Endothelial cell of umbilical vein (primary cell): ENCODE results near the gene FOXO1.

ENCODE experiments used
- EZH2 ChIP-seq: IDR thresholded peaks from 2 replicates; pipeline ENCODE4 v1.6.1; 2012; ENCODE audit warnings: borderline replicate concordance, low read depth, mild to moderate bottlenecking, moderate library complexity, low read length, inconsistent platforms; ENCODE audit not compliant: severe bottlenecking
- JUN ChIP-seq: IDR thresholded peaks from 2 replicates; pipeline ENCODE4 v1.6.1; 2011; ENCODE audit warnings: borderline replicate concordance, low read depth; ENCODE audit not compliant: insufficient read length, insufficient read depth
- MYC ChIP-seq: IDR thresholded peaks from one replicate; pipeline ENCODE4 v1.6.1; 2011; ENCODE audit warnings: mild to moderate bottlenecking, low read depth, low read length
- POLR2A ChIP-seq: IDR thresholded peaks from 2 replicates; pipeline ENCODE4 v1.6.1; 2012; ENCODE audit warnings: low read depth, mild to moderate bottlenecking, control low read depth, low read length
- POLR2AphosphoS5 ChIP-seq: IDR thresholded peaks from 2 replicates; pipeline ENCODE4 v1.6.1; 2012; ENCODE audit warnings: low read depth, mild to moderate bottlenecking, control low read depth, low read length, moderate library complexity; ENCODE audit not compliant: insufficient read depth
- TF ChIP-seq, protein P1 (sequence below), 2 donors: IDR thresholded peaks; 1 replicate in 1 of 2; 2 replicates in 1 of 2; pipeline ENCODE4 v1.5.1; 2011; ENCODE audit warnings: low read length in 2 of 2, mild to moderate bottlenecking in 2 of 2, moderate library complexity in 2 of 2, control low read depth in 1 of 2, inconsistent platforms in 1 of 2, low read depth in 1 of 2; ENCODE audit not compliant: insufficient read depth in 1 of 2; ENCODE audit errors: extremely low read depth in 1 of 2

- TF ChIP-seq, protein P1, sequence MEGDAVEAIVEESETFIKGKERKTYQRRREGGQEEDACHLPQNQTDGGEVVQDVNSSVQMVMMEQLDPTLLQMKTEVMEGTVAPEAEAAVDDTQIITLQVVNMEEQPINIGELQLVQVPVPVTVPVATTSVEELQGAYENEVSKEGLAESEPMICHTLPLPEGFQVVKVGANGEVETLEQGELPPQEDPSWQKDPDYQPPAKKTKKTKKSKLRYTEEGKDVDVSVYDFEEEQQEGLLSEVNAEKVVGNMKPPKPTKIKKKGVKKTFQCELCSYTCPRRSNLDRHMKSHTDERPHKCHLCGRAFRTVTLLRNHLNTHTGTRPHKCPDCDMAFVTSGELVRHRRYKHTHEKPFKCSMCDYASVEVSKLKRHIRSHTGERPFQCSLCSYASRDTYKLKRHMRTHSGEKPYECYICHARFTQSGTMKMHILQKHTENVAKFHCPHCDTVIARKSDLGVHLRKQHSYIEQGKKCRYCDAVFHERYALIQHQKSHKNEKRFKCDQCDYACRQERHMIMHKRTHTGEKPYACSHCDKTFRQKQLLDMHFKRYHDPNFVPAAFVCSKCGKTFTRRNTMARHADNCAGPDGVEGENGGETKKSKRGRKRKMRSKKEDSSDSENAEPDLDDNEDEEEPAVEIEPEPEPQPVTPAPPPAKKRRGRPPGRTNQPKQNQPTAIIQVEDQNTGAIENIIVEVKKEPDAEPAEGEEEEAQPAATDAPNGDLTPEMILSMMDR (IDR thresholded peaks at IDR 0.05; ENCODE audit: extremely low read depth in 1 of 2, insufficient read depth in 1 of 2, low read depth in 1 of 2, low read length in 2 of 2) = no peak
- TF ChIP-seq POLR2AphosphoS5 (no peak), EZH2 (no peak), POLR2A (no peak), JUN (no peak), MYC (no peak)
Observed at GRCh38 chr13:40657951-40658350, 8.5 kb downstream of the FOXO1 start.
